Psoas muscle (tissue), 8 donors: Measurements from ENCODE around the gene SLAMF1. TPM values are rescaled to one million over a fixed set of nuclear protein-coding genes. Genes with fewer than 3 reads are reported as not detected.
"Not testable (repeated sequence)": the region's sequence is repeated elsewhere in the genome, so short reads cannot be mapped to it uniquely, and the experiment has no call there.

ENCODE experiments used
- ATAC-seq, 4 donors: fragments of 200-7000 bp; cut with Tn5 transposase; one replicate each; pipeline ENCODE4 v1.9.1; 2020; ENCODE audit warnings: moderate library complexity in 3 of 4, mild to moderate bottlenecking in 2 of 4
- DNase-seq, 2 donors: peaks; one replicate each; pipeline ENCODE4 v3.0.0-alpha.2; 2020
- H3K27ac ChIP-seq: fragments of 200-600 bp; one replicate; pipeline ENCODE4 v1.8.0; 2022
- H3K27me3 ChIP-seq, 3 donors: fragments of 200-600 bp in 1 of 3; one replicate each; pipeline versions ENCODE4 v1.6.1 to v1.8.0; 2013 to 2022; ENCODE audit warnings: low read length in 2 of 3, mild to moderate bottlenecking in 2 of 3, moderate library complexity in 1 of 3; ENCODE audit not compliant: insufficient read depth in 3 of 3
- H3K36me3 ChIP-seq, 2 donors: fragments of 200-600 bp in 1 of 2; one replicate each; pipeline versions ENCODE4 v1.6.1 to v1.8.0; 2013 to 2022; ENCODE audit warnings: low read depth in 1 of 2, mild to moderate bottlenecking in 1 of 2, moderate library complexity in 1 of 2; ENCODE audit not compliant: insufficient read depth in 1 of 2
- H3K4me1 ChIP-seq: fragments of 200-600 bp; one replicate; pipeline ENCODE4 v1.8.0; 2022
- H3K4me3 ChIP-seq: fragments of 200-600 bp; one replicate; pipeline ENCODE4 v1.8.0; 2022; ENCODE audit warnings: mild to moderate bottlenecking
- H3K9me3 ChIP-seq: fragments of 200-600 bp; one replicate; pipeline ENCODE4 v1.8.0; 2022
- CTCF ChIP-seq: fragments of 200-600 bp; IDR thresholded peaks from one replicate; pipeline ENCODE4 v1.8.0; 2022; ENCODE audit warnings: antibody characterized with exemption
- WGBS, 3 donors: extraction: QIAGEN DNeasy Blood & Tissue Kit; methylation state at CpG; one replicate each; pipeline versions ENCODE4 v1.1.6 to v1.1.7; 2013; 5-methylcytosine and 5-hydroxymethylcytosine counted together
- intact Hi-C, 2 donors: fragments of 100-400 bp; cut with DNase I; formaldehyde crosslinking; loops; one replicate each; pipeline versions ENCODE4 v1.11.0 to v1.14.2; 2022
- polyA plus RNA-seq, 3 donors: library from polyadenylated mRNA; stranded (reverse); fragments of 200-250 nt; gene quantifications; one replicate each; pipeline ENCODE4 v1.2.3, GENCODE V29; 2013
- total RNA-seq, 4 donors: library from RNA; stranded (reverse); fragmentation: NEBNext Ultra II Directional in 2 of 4; extraction: Animal tissue kit (Norgen Biotek cat#: 25700) in 2 of 4; gene quantifications; one replicate each; pipeline versions ENCODE4 v1.2.1 to v1.2.4, GENCODE V29; 2021 to 2023
- donor health status: healthy with polysubstance abuse.
- donor health status: DM: no; HTN: no; CAD: no; lungs with moderate emphysema.
- donor health status: Bipolar disorder and iron deficiency.
- donor health status: healthy.
- donor health status: DM: yes; HTN: yes; CAD: no.
- donor health status: DM: no; HTN: no; CAD: no.
- donor health status: DM: no; HTN: no; CAD: no.
- donor health status: DM: yes; HTN: yes; CAD: no.

Gene SLAMF1
- total and polyA plus RNA-seq, 7 donors = 0.03 to 0.30 (median 0.08) TPM

GRCh38 chr1:160629286-160630210, 17.3 kb downstream of the SLAMF1 start:
- DNase-seq (peak in 1 of 2 donors; percentile 33), ATAC-seq (no peak)
- Histone ChIP-seq H3K27ac (no peak overlapping the region), H3K4me3 (no peak overlapping the region), H3K36me3 (no peaks in the 10 kb centered on the region), H3K4me1 (no peaks in the 10 kb centered on the region), H3K9me3 (no peaks in the 10 kb centered on the region), H3K27me3 (no peaks in the 10 kb centered on the region)
- 51 to 57% (median 57%) methylated on average over 19 of the region's 19 CpGs for WGBS, 3 donors
- intact Hi-C loops = no loop called here
- TF ChIP-seq CTCF = no peak

- H3K27me3 ChIP-seq = no peaks in the 10 kb centered on the region
- no peak for TF ChIP-seq CTCF
- H3K27ac ChIP-seq = no peak overlapping the region
- H3K9me3 ChIP-seq = no peaks in the 10 kb centered on the region
- no peak for DNase-seq
- no peaks in the 10 kb centered on the region for H3K36me3 ChIP-seq
- no peaks in the 10 kb centered on the region for H3K4me1 ChIP-seq
- H3K4me3 ChIP-seq = no peak overlapping the region
- intact Hi-C loops = no loop called here
- 53 to 72% (median 60%) methylated on average over 8 of the region's 8 CpGs for WGBS, 3 donors
- no peak for ATAC-seq
Observed at GRCh38 chr1:160628799-160629263, 18.0 kb downstream of the SLAMF1 start.

- 78 to 85% (median 81%) methylated on average over 4 of the region's 4 CpGs for WGBS, 3 donors
- H3K9me3 ChIP-seq, H3K4me1 ChIP-seq, H3K27me3 ChIP-seq, H3K4me3 ChIP-seq, intact Hi-C loops, ATAC-seq, DNase-seq, H3K27ac ChIP-seq, H3K36me3 ChIP-seq: not testable (repeated sequence)
Observed at GRCh38 chr1:160627677-160628289, 19.1 kb downstream of the SLAMF1 start.

- ATAC-seq (no peak), DNase-seq (no peak)
- Histone ChIP-seq H3K4me3 (no peak overlapping the region), H3K27me3 (no peaks in the 10 kb centered on the region), H3K27ac (no peak overlapping the region), H3K4me1 (no peaks in the 10 kb centered on the region), H3K36me3 (no peaks in the 10 kb centered on the region), H3K9me3 (no peaks in the 10 kb centered on the region)
- 93 to 100% (median 100%) methylated on average over 1 of the region's 1 CpG for WGBS, 3 donors
- no peak for TF ChIP-seq CTCF
- intact Hi-C loops = no loop called here
Observed at GRCh38 chr1:160626509-160627342, 20.1 kb downstream of the SLAMF1 start.
